ENCODE data around the gene RNF180. TPM values are rescaled to one million over a fixed set of nuclear protein-coding genes. Genes with fewer than 3 reads are reported as not detected.

The RNF180 gene
- total and polyA plus RNA-seq, 10 of the 15 experiments (the other 5 are each of a cell fraction or from before 2014, with no cell fraction given), result 0.16 to 1.2 (median 0.73) TPM

DNA sequence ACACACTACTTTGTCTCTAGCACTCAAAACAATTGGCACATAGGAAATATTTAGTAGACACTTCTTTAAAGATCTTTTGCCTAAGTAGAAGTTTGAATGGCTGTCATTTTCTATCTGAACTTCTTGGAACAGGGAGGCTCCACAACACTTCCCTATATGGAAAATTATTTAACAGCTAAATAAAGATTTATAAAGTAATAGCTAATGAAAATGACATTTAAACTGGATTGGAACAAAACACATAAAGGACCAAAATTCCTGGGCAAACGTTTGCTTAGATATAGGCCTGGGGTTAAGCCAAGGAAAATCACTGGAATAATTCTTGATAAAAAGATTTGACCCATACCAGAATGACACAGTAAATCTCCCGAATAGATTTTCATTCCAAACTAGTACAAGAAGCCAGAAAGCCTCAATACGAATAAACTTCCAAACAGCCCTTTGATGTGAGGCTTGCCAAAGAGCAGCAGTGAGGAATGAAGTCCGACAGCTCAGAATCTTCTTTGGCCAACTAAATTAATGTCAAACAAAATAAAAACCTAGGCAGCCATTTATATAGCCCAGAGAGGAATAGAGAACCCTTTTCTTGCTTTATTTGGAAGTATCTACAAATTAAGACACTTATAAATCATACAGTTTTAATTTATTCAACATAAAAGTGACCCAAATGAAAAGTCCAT is 20.3 kb upstream of the RNF180 start:
- intact Hi-C loops (cut with micrococcal nuclease; ENCODE audit: unreplicated experiment), result loop anchor here (10.0 kb wide), 2 partner anchors 239 to 639 kb away; no protein-coding TSS in a partner anchor
- Histone ChIP-seq H3K4me3 (no peak overlapping the region), H3K4me1 (ENCODE audit: control insufficient read depth, insufficient read depth, low read length) (no peaks in the 10 kb centered on the region), H3K27me3 (replicated peaks in 1 of 2; ENCODE audit: control insufficient read depth in 2 of 2, insufficient read depth in 2 of 2, low read length in 1 of 2) (no peaks in the 10 kb centered on the region), H3K79me2 (ENCODE audit: control insufficient read depth, insufficient read depth, low read length) (no peaks in the 10 kb centered on the region), H3K36me3 (ENCODE audit: control insufficient read depth in 2 of 2, insufficient read depth in 2 of 2, low read length in 1 of 2) (no peaks in the 10 kb centered on the region), H3K4me2 (ENCODE audit: control insufficient read depth, insufficient read depth) (no peak overlapping the region), H3K9ac (ENCODE audit: control insufficient read depth, insufficient read depth, low read length) (no peak overlapping the region), H4K20me1 (ENCODE audit: control insufficient read depth, insufficient read depth) (no peaks in the 10 kb centered on the region), H3K27ac (ENCODE audit: control insufficient read depth, insufficient read depth) (no peak overlapping the region), H3K9me3 (replicated peaks; ENCODE audit: control insufficient read depth, insufficient read depth, low read length) (no peaks in the 10 kb centered on the region), H2AFZ (ENCODE audit: control insufficient read depth, low read depth, low read length) (no peak overlapping the region)
- FAIRE-seq (no peak), ATAC-seq (no peak), DNase-seq (ENCODE audit: low read depth, low spot score) (no peak)
- ChIA-PET POLR2A (no interaction called here), RAD21 (ENCODE audit: unreplicated experiment) (interaction anchor here (2.7 to 7.9 kb wide), 3 partner anchors 61 to 466 kb away, joined by 11 to 107 read pairs (median 99); no protein-coding TSS in a partner anchor), SMC1A (ENCODE audit: uncharacterized antibody, unreplicated experiment) (interaction anchor here (1.0 to 9.6 kb wide), 5 partner anchors 37 to 465 kb away, joined by 3 to 121 read pairs (median 6); no protein-coding TSS in a partner anchor), CTCF (interaction anchor here (1.5 to 9.1 kb wide), 4 partner anchors 14 to 466 kb away, joined by 4 to 154 read pairs (median 87); no protein-coding TSS in a partner anchor)
- in situ Hi-C loops (cut with MboI), result no loop called here
- no TSS peak for BruUV-seq (replicated peaks)
- 16% methylated on average over 4 of the region's 4 CpGs for WGBS (ENCODE audit: insufficient coverage, insufficient replicate concordance, low lambda C conversion rate, missing lambda C conversion rate)
- no peak for TF ChIP-seq SREBF2 (IDR thresholded peaks at IDR 0.05; ENCODE audit: low read length)
- TF ChIP-seq ZZZ3 (IDR thresholded peaks at IDR 0.05; ENCODE audit: control insufficient read depth, insufficient read length, low read depth), result no peak

DNA sequence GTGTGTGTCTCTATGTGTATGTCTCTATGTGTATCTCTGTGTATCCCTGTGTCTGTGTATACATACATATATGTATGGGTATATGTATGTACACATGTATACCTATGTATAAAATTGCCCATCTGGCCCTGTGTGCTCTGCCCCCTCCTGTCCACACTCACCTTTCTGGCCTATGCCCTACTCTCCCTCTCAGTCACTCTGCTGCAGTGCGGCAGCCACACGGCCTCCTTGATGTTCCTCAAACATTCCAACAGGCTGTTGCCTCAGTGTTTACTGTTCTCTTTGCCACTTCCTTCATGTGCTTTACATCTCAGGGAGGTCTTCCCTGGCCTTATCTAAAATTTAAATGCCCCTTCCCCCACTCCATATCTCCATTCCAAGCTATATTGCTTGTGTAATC is 18.3 kb upstream of the RNF180 start:
- Histone ChIP-seq H3K79me2 (ENCODE audit: control insufficient read depth, insufficient read depth, low read length) (no peaks in the 10 kb centered on the region), H3K9me3 (replicated peaks; ENCODE audit: control insufficient read depth, insufficient read depth, low read length) (no peaks in the 10 kb centered on the region), H4K20me1 (ENCODE audit: control insufficient read depth, insufficient read depth) (no peaks in the 10 kb centered on the region), H2AFZ (ENCODE audit: control insufficient read depth, low read depth, low read length) (no peak overlapping the region), H3K27ac (ENCODE audit: control insufficient read depth, insufficient read depth) (no peak overlapping the region), H3K4me1 (ENCODE audit: control insufficient read depth, insufficient read depth, low read length) (no peaks in the 10 kb centered on the region), H3K9ac (ENCODE audit: control insufficient read depth, insufficient read depth, low read length) (no peak overlapping the region), H3K4me2 (ENCODE audit: control insufficient read depth, insufficient read depth) (no peak overlapping the region), H3K27me3 (replicated peaks in 1 of 2; ENCODE audit: control insufficient read depth in 2 of 2, insufficient read depth in 2 of 2, low read length in 1 of 2) (no peaks in the 10 kb centered on the region), H3K4me3 (no peak overlapping the region), H3K36me3 (ENCODE audit: control insufficient read depth in 2 of 2, insufficient read depth in 2 of 2, low read length in 1 of 2) (no peaks in the 10 kb centered on the region)
- in situ Hi-C loops (cut with MboI) (no loop called here), intact Hi-C loops (cut with micrococcal nuclease; ENCODE audit: unreplicated experiment) (loop anchor here (10.0 kb wide), 2 partner anchors 237 to 637 kb away; no protein-coding TSS in a partner anchor)
- SMC1A ChIA-PET (ENCODE audit: uncharacterized antibody, unreplicated experiment), result interaction anchor here (0.9 to 9.6 kb wide), 19 partner anchors 10 to 646 kb away, joined by 3 to 121 read pairs (median 7); partner anchors contain the start of gene RNF180
- no peak for FAIRE-seq
- no peak for ATAC-seq
- DNase-seq (ENCODE audit: low read depth, low spot score), result no peak
- RAD21 ChIA-PET (ENCODE audit: unreplicated experiment), result interaction anchor here (0.8 to 7.9 kb wide), 17 partner anchors 9 to 464 kb away, joined by 3 to 107 read pairs (median 4); no protein-coding TSS in a partner anchor
- no TSS peak for BruUV-seq (replicated peaks)
- POLR2A ChIA-PET, result interaction anchor here (1.3 kb wide), 1 partner anchor 61 kb away, joined by 3 read pairs; no protein-coding TSS in a partner anchor
- WGBS (ENCODE audit: insufficient coverage, insufficient replicate concordance, low lambda C conversion rate, missing lambda C conversion rate), result 93% methylated on average over 2 of the region's 2 CpGs
- CTCF ChIA-PET, result interaction anchor here (0.6 to 9.1 kb wide), 23 partner anchors 8 to 636 kb away, joined by 3 to 154 read pairs (median 7); partner anchors contain the start of gene RNF180
- TF ChIP-seq, protein P1, sequence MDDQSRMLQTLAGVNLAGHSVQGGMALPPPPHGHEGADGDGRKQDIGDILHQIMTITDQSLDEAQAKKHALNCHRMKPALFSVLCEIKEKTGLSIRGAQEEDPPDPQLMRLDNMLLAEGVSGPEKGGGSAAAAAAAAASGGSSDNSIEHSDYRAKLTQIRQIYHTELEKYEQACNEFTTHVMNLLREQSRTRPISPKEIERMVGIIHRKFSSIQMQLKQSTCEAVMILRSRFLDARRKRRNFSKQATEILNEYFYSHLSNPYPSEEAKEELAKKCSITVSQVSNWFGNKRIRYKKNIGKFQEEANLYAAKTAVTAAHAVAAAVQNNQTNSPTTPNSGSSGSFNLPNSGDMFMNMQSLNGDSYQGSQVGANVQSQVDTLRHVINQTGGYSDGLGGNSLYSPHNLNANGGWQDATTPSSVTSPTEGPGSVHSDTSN (IDR thresholded peaks at IDR 0.05; ENCODE audit: insufficient replicate concordance, low read depth, low read length), result no peak
- TF ChIP-seq MEF2A (IDR thresholded peaks at IDR 0.05; ENCODE audit: insufficient read depth, low read depth, low read length) (no peak), ZZZ3 (IDR thresholded peaks at IDR 0.05; ENCODE audit: control insufficient read depth, insufficient read length, low read depth) (no peak), KLF5 (IDR thresholded peaks at IDR 0.05; ENCODE audit: partially characterized antibody) (no peak), GABPA (IDR thresholded peaks at IDR 0.05; ENCODE audit: low read depth) (no peak), BCL11A (IDR thresholded peaks at IDR 0.05; ENCODE audit: low read depth, low read length) (no peak), IKZF2 (IDR thresholded peaks at IDR 0.05) (no peak), RUNX3 (IDR thresholded peaks at IDR 0.05; ENCODE audit: low read length) (no peak)
- TF ChIP-seq, protein P2, sequence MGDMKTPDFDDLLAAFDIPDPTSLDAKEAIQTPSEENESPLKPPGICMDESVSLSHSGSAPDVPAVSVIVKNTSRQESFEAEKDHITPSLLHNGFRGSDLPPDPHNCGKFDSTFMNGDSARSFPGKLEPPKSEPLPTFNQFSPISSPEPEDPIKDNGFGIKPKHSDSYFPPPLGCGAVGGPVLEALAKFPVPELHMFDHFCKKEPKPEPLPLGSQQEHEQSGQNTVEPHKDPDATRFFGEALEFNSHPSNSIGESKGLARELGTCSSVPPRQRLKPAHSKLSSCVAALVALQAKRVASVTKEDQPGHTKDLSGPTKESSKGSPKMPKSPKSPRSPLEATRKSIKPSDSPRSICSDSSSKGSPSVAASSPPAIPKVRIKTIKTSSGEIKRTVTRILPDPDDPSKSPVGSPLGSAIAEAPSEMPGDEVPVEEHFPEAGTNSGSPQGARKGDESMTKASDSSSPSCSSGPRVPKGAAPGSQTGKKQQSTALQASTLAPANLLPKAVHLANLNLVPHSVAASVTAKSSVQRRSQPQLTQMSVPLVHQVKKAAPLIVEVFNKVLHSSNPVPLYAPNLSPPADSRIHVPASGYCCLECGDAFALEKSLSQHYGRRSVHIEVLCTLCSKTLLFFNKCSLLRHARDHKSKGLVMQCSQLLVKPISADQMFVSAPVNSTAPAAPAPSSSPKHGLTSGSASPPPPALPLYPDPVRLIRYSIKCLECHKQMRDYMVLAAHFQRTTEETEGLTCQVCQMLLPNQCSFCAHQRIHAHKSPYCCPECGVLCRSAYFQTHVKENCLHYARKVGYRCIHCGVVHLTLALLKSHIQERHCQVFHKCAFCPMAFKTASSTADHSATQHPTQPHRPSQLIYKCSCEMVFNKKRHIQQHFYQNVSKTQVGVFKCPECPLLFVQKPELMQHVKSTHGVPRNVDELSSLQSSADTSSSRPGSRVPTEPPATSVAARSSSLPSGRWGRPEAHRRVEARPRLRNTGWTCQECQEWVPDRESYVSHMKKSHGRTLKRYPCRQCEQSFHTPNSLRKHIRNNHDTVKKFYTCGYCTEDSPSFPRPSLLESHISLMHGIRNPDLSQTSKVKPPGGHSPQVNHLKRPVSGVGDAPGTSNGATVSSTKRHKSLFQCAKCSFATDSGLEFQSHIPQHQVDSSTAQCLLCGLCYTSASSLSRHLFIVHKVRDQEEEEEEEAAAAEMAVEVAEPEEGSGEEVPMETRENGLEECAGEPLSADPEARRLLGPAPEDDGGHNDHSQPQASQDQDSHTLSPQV (IDR thresholded peaks at IDR 0.05), result no peak
